Fibroblast of peridontal ligament (primary cell): ENCODE results near the gene SLC25A45.

Experiments
- DNase-seq: peaks from one replicate; pipeline ENCODE4 v3.0.0-alpha.2; 2010; ENCODE audit errors: extremely low read depth

SLC25A45 gene, protein sequence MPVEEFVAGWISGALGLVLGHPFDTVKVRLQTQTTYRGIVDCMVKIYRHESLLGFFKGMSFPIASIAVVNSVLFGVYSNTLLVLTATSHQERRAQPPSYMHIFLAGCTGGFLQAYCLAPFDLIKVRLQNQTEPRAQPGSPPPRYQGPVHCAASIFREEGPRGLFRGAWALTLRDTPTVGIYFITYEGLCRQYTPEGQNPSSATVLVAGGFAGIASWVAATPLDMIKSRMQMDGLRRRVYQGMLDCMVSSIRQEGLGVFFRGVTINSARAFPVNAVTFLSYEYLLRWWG

DNA sequence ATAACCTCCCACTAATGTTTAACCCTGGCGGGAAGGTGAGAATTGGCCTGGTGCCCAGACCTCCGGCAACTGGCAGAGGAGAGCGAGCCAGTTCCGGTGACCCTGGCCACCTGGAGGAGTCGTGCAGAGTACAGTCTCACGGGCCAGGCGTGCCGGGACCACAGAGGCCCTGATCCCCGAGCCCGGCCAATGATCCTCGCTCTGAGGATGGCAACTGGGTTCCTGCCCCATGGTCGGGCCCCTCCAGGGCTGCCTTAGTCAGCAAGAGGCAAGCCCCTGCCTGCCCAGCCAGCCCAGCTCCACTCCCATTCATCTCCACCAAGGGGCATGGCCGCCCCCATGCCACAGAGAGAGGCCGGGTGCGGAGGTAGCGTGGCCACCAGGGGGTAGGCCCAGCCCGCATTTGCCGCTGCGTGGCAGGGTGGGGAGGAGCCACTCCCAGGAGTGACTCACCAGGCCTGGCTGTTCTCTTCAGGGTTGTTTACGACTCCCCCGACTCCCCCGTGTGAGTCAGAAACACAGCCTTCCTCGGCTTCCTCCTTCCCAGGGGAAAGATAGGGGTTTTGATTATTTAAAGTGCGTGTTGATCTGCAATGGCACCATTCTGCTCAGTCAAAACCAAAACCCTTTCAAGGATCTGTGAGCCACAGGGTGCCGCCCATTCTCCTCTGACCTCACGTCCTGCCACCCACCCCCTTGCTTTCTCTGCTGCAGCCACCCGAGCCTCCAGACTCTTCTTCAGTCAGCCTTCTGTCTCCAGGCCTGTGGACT is at the start of gene SLC25A45:
SLC25A45 (minus strand) TSS at position 614 of the 771 bp plus-strand sequence. CDS start 695 bp downstream, outside the sequence.
- peak; percentile 99 for DNase-seq

DNA sequence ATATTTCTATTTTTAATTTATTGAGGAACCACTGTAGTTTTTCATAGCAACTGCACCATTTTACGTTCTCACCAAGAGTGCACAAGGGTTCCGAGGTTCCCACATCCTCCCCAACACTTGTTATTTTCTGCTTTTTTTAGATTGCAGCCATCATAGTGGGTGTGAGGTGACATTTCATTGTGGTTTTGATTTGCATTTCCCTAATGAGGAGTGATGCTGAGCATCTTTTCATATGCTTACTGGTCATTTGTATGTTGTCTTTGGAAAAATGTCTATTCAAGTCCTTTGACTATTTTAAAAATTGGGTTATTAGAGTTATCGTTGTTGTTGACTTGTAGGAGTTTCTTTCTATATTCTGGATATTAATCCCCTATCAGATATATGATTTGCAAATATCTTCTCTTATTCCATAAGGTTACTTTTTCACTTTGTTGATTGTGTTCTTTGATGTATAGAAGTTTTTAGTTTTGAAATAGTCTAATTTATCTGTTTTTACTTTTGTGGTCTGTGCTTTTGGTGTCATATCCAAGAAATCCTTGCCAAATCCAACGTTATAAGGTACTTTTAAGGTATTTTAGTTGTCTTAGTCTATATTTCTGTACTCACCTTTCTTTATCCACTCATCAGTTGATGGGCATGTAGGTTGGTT is 49.1 kb upstream of the SLC25A45 start:
- DNase-seq: peak; percentile 73

DNA sequence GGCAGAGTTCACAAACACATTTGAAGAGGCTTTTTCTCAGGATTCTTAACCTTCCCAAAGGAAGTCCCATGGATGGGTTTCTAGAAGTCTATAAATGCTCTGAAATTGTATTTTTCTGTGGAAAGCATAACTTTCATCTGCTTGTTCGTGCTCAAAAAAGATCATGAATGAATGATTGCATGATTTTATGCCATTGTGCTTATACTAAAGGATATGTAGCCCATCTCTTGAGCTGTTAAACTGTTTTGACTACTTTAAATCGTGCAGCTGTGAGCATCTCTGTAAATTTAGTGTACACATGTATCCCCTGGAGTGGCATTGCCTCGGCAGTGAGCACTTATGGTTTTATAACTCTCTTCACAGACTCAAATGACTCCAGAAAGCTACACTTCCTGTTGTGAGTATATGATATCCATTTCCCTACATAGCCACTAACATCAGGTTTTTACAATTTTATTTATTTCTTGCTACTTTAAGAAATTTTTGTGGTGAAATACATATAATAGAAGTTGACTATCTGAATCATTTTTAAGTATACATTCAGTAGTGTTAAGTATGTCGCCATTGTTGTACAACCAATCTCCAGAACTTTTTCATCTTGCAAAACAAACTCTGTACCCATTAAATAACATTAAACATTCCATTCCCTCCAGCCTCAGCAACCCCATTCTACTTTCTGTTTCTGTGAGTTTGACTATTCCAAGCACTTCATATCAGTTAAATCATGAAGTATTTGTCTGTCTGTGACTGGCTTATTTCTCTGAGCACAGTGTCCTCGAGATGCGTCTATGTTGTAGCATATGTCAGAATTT is 48.2 kb upstream of the SLC25A45 start:
- DNase-seq: peak; percentile 86

DNA sequence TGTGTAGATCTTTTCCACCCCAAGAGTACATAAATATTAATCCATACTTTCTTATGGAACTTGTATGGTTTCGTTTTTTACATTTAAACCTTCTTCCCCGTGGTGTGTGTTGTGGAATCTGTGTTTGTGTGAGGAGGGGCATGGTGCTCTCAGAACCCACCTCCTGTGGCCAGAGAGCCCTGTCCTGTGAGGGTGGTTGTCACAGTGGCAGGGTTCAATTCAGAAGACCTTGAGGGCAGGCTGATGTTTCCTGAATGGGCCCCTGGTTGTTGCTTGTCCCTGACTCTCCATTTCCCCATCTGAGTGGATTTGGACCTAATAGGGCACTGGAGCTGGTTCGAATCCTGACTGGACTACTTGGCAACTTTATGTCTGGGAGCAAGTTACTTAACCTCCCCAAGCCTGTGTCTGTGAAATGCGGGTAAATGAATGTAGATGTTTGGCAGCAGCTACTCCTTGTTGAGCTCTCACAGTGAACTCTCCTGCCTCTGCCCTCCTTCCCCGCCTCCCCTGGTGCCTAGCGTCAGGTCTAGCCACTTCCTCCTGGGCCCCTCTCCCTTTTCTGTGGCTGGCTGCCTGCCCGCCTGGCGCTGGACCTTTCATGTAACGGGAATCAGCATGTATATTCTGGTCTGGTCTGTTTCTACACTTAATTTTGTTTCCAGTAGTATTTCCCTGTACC is 47.4 kb upstream of the SLC25A45 start:
- peak; percentile 91 for DNase-seq

DNA sequence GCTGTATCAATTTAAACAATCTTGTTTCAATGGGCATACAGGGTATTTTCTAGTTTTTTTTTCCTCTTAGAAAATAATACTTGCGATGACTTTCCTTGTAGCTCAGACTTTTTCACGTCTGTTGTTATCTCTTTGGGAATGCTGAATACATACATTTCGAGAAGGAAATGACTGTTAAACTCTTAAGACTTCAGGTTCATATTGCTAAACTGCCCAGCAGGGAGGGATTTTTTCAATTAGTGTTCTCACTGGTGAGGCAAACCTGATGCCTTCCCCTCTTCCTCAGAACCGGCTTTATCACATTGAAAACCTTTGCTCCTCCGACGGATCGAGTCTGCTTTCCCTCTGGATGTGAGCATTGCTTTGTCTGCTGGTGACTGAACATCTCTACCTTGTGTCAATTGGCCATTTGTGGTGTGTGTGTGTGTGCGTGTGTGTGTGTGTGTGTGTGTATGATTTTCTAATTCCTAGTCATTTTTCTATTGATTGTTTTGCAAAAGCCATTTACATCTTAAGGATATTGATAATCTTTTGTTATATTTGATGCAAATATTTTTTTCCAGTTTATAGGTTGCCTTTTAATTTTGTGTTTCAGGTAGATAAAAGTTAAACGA is 46.7 kb upstream of the SLC25A45 start:
- DNase-seq: no peak

DNA sequence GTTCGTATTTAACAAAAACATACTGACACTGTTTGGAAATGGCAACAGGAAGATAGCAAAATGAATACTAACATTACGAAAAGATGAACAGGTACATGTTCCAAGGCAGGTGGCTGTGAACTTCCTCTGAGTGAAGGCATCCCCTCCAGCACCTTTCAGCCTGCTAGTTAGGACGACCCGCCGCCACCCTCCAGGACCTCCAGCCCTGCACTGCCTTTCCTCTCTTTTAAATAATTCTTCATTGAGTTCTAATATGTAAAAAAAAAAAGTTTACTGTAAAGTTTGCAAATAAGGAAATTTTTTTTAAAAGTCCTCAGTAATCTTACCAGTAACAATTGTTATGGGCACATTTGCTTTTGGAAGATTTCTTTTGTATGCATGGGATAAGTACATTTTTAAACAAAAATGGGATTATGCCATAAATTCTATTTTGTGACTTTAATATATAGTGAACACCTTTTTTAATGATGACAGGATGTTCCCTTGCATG is 46.2 kb upstream of the SLC25A45 start:
- DNase-seq: peak; percentile 86

DNA sequence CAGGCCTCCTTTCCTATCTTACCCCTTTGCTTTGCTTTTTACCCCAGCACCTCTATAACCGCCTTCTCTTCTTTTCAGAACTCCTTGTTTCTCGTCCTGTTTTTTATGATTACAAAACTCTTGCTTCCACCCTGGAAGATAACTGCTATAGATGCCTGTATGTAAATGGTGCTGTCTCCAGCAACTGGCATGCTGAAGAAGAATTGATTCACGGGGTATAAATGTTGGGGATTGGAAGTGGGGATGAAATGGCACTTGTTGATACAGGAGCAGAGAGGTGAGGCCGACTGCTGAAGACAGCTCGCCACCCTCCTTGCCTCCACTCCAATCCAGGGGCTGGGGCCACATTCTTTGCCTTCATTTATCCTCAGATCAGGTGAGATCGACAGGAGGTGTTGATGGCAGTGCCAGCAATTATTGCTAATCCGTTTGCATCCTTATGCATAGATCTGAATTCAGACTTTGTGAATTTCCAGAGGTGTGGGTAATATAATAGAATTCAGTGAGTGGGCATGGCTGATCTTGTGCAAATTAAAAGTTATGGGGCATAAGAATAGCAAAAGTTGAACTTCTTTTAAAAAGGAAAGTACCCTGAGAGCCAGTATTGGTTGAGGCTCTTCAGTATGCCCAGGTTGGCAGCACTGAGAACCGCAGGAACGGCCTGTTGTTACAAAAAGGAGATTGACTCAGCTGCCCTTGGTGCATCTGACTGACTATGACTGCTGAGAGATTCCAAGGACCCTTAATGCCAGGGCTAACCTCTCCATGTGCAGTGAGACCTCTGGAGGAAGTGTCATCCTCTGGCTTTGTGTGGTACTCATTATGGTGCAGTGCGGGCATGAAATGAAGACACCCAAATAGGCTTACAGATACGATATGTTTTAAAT is 45.5 kb upstream of the SLC25A45 start:
- DNase-seq: peak; percentile 84

DNA sequence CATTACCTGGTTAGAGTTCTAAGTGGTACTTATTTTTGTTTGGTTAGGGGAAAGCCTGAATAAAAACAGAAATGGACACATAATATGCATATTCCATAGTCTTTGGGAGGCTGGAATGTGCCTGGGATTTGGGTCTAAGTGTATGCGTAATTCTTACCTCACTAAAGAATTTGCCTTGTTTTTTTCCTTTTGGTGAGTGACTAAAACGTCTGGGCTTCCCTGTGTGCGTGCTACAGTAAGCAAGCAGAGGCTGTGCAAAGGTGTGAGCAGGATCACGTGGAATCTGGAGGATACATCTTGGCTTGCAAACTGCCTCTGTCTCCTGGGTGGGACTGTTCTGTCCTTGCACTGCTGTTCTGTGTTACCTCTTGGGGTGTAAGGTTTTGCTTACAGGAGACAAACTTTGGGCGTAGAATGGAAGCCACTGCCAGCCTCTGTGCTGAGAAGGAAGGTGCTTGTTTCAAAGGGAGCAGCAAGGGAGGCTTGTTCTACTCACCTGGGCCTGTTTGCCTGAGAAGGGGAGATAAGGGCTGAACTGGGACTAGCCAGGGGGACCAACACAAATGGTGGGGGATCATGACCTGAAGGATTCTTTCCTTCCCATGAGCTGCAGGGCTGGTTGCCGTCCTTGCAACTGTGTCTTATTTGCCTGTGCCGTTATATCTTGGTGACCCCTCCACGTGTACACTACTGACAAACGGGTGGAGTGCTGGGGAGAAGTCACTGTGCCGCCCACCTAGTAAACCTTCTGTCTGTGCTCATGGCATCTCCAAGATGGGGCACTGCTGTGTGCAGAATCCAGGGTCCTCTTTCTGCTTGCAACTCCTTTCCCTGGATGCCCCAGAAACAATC is 44.6 kb upstream of the SLC25A45 start:
- peak; percentile 81 for DNase-seq

DNA sequence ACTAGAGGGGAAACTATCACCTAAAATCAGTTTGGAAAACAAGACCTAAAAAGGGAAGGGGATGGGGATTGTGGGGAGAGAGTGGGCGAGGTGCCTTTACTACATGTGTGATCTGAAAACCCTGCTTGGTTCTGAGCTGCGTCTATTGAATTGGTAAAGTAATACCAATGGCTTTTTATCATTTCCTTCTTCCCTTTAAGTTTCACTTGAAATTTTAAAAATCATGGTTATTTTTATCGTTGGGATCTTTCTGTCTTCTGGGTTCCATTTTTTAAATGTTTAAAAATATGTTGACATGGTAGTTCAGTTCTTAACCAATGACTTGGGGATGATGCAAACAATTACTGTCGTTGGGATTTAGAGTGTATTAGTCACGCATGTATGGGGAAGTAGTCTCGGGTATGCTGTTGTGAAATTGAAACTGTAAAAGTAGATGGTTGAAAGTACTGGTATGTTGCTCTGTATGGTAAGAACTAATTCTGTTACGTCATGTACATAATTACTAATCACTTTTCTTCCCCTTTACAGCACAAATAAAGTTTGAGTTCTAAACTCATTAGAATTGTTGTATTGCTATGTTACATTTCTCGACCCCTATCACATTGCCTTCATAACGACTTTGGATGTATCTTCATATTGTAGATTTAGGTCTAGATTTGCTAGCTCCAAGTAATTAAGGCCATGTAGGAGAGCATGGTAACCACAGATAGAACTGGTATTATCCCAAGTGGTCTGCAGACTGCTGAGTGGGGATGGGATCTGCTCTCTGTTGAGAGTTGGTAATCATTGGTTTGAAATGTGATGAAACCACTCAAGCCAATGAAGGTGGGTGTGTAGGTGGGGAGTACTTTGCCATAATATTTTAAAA is 43.8 kb upstream of the SLC25A45 start:
- DNase-seq: peak; percentile 86

DNA sequence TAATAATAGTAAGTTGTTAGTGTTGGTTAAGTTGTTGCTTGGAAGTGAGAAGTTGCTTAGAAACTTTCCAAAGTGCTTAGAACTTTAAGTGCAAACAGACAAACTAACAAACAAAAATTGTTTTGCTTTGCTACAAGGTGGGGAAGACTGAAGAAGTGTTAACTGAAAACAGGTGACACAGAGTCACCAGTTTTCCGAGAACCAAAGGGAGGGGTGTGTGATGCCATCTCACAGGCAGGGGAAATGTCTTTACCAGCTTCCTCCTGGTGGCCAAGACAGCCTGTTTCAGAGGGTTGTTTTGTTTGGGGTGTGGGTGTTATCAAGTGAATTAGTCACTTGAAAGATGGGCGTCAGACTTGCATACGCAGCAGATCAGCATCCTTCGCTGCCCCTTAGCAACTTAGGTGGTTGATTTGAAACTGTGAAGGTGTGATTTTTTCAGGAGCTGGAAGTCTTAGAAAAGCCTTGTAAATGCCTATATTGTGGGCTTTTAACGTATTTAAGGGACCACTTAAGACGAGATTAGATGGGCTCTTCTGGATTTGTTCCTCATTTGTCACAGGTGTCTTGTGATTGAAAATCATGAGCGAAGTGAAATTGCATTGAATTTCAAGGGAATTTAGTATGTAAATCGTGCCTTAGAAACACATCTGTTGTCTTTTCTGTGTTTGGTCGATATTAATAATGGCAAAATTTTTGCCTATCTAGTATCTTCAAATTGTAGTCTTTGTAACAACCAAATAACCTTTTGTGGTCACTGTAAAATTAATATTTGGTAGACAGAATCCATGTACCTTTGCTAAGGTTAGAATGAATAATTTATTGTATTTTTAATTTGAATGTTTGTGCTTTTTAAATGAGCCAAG is 42.9 kb upstream of the SLC25A45 start:
- DNase-seq: peak; percentile 84

DNA sequence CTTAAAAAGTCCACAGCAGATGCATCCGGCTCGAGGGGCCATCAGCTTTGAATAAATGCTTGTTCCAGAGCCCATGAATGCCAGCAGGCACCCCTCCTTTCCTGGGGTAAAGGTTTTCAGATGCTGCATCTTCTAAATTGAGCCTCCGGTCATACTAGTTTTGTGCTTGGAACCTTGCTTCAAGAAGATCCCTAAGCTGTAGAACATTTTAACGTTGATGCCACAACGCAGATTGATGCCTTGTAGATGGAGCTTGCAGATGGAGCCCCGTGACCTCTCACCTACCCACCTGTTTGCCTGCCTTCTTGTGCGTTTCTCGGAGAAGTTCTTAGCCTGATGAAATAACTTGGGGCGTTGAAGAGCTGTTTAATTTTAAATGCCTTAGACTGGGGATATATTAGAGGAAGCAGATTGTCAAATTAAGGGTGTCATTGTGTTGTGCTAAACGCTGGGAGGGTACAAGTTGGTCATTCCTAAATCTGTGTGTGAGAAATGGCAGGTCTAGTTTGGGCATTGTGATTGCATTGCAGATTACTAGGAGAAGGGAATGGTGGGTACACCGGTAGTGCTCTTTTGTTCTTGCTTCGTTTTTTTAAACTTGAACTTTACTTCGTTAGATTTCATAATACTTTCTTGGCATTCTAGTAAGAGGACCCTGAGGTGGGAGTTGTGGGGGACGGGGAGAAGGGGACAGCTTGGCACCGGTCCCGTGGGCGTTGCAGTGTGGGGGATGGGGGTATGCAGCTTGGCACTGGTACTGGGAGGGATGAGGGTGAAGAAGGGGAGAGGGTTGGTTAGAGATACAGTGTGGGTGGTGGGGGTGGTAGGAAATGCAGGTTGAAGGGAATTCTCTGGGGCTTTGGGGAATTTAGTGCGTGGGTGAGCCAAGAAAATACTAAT is 42.0 kb upstream of the SLC25A45 start:
- peak; percentile 72 for DNase-seq

DNA sequence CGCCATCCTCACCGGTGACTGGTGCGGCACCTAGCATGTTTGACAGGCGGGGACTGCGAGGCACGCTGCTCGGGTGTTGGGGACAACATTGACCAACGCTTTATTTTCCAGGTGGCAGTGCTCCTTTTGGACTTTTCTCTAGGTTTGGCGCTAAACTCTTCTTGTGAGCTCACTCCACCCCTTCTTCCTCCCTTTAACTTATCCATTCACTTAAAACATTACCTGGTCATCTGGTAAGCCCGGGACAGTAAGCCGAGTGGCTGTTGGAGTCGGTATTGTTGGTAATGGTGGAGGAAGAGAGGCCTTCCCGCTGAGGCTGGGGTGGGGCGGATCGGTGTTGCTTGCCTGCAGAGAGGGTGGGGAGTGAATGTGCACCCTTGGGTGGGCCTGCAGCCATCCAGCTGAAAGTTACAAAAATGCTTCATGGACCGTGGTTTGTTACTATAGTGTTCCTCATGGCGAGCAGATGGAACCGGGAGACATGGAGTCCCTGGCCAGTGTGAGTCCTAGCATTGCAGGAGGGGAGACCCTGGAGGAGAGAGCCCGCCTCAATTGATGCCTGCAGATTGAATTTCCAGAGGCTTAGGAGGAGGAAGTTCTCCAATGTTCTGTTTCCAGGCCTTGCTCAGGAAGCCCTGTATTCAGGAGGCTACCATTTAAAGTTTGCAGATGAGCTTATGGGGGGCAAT is 41.2 kb upstream of the SLC25A45 start:
- peak; percentile 60 for DNase-seq

DNA sequence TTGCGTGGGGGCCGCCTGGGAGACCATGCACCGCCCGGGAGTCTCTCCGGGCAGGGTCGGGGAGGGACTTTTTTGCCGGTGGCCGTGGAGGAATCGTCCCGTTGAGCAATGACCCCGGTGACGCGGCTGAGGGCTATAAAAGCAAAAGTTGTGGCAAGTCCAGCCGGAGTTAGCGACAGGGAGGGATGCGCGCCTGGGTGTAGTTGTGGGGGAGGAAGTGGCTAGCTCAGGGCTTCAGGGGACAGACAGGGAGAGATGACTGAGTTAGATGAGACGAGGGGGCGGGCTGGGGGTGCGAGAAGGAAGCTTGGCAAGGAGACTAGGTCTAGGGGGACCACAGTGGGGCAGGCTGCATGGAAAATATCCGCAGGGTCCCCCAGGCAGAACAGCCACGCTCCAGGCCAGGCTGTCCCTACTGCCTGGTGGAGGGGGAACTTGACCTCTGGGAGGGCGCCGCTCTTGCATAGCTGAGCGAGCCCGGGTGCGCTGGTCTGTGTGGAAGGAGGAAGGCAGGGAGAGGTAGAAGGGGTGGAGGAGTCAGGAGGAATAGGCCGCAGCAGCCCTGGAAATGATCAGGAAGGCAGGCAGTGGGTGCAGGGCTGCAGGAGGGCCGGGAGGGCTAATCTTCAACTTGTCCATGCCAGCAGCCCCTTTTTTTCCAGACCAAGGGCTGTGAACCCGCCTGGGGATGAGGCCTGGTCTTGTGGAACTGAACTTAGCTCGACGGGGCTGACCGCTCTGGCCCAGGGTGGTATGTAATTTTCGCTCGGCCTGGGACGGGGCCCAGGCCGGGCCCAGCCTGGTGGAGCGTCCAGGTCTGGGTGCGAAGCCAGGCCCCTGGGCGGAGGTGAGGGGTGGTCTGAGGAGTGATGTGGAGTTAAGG is 40.4 kb upstream of the SLC25A45 start, which contains the start of gene NEAT1:
NEAT1 (plus strand) TSS at position 166 of the 883 bp plus-strand sequence.
- peak; percentile 97 for DNase-seq
